ENCODE results near the gene CMSS1.

Gene CMSS1

GRCh38 chr3:100155128-100155527, 337.5 kb downstream of the CMSS1 start:
- Histone ChIP-seq H4K20me1 (ENCODE audit: insufficient read depth, low read length, poor library complexity, severe bottlenecking) (no peaks in the 10 kb centered on the region), H3K9ac (ENCODE audit: low read depth, low read length, poor library complexity, severe bottlenecking) (no peak overlapping the region), H3K27me3 (ENCODE audit: insufficient read depth, low read length, poor library complexity, severe bottlenecking) (no peaks in the 10 kb centered on the region), H3K79me2 (ENCODE audit: insufficient read depth, low read length) (no peaks in the 10 kb centered on the region), H3K4me2 (ENCODE audit: low read depth, low read length, poor library complexity, severe bottlenecking) (no peak overlapping the region), H3K9me3 (ENCODE audit: insufficient read depth, low read depth, low read length) (peaks cover 6% of the 10 kb centered on the region; the same call in 1 of the 2 replicates), H3K4me1 (ENCODE audit: insufficient read depth, low read length, poor library complexity, severe bottlenecking) (no peaks in the 10 kb centered on the region), H3K4me3 (ENCODE audit: low read length, poor library complexity, severe bottlenecking) (no peak overlapping the region), H3K36me3 (ENCODE audit: insufficient read depth, low read length) (peaks cover 6% of the 10 kb centered on the region), H2AFZ (ENCODE audit: low read length) (no peak overlapping the region), H3F3A (ENCODE audit: low read depth) (no peaks in the 10 kb centered on the region), H3K9me2 (replicated peaks; ENCODE audit: low read depth, low read length) (no peaks in the 10 kb centered on the region)
- TF ChIP-seq CTCF (conservative IDR thresholded peaks at IDR 0.05; ENCODE audit: low read length) (no peak), EZH2phosphoT487 (IDR thresholded peaks at IDR 0.05; ENCODE audit: borderline replicate concordance) (no peak)

GRCh38 chr3:100155590-100155989, 337.9 kb downstream of the CMSS1 start:
- H3K9me3 ChIP-seq (ENCODE audit: insufficient read depth, low read depth, low read length): peaks cover 6% of the 10 kb centered on the region; the same call in 1 of the 2 replicates
- H3K9me2 ChIP-seq (replicated peaks; ENCODE audit: low read depth, low read length): no peaks in the 10 kb centered on the region
- TF ChIP-seq EZH2phosphoT487 (IDR thresholded peaks at IDR 0.05; ENCODE audit: borderline replicate concordance) (no peak), CTCF (conservative IDR thresholded peaks at IDR 0.05; ENCODE audit: low read length) (no peak)
- H3K4me2 ChIP-seq (ENCODE audit: low read depth, low read length, poor library complexity, severe bottlenecking): no peak overlapping the region
- no peak overlapping the region for H3K9ac ChIP-seq (ENCODE audit: low read depth, low read length, poor library complexity, severe bottlenecking)
- no peaks in the 10 kb centered on the region for H4K20me1 ChIP-seq (ENCODE audit: insufficient read depth, low read length, poor library complexity, severe bottlenecking)
- H2AFZ ChIP-seq (ENCODE audit: low read length): no peak overlapping the region
- H3F3A ChIP-seq (ENCODE audit: low read depth): no peaks in the 10 kb centered on the region
- H3K79me2 ChIP-seq (ENCODE audit: insufficient read depth, low read length): no peaks in the 10 kb centered on the region
- H3K4me1 ChIP-seq (ENCODE audit: insufficient read depth, low read length, poor library complexity, severe bottlenecking): no peaks in the 10 kb centered on the region
- no peaks in the 10 kb centered on the region for H3K27me3 ChIP-seq (ENCODE audit: insufficient read depth, low read length, poor library complexity, severe bottlenecking)
- peaks cover 6% of the 10 kb centered on the region for H3K36me3 ChIP-seq (ENCODE audit: insufficient read depth, low read length)
- H3K4me3 ChIP-seq (ENCODE audit: low read length, poor library complexity, severe bottlenecking): no peak overlapping the region

GRCh38 chr3:100157685-100158084, 340.0 kb downstream of the CMSS1 start:
- H3K4me1 ChIP-seq (ENCODE audit: insufficient read depth, low read length, poor library complexity, severe bottlenecking): no peaks in the 10 kb centered on the region
- H3F3A ChIP-seq (ENCODE audit: low read depth): no peaks in the 10 kb centered on the region
- H3K4me3 ChIP-seq (ENCODE audit: low read length, poor library complexity, severe bottlenecking): no peak overlapping the region
- H3K79me2 ChIP-seq (ENCODE audit: insufficient read depth, low read length): no peaks in the 10 kb centered on the region
- no peaks in the 10 kb centered on the region for H4K20me1 ChIP-seq (ENCODE audit: insufficient read depth, low read length, poor library complexity, severe bottlenecking)
- H3K27me3 ChIP-seq (ENCODE audit: insufficient read depth, low read length, poor library complexity, severe bottlenecking): no peaks in the 10 kb centered on the region
- no peaks in the 10 kb centered on the region for H3K9me2 ChIP-seq (replicated peaks; ENCODE audit: low read depth, low read length)
- H3K9ac ChIP-seq (ENCODE audit: low read depth, low read length, poor library complexity, severe bottlenecking): no peak overlapping the region
- peaks cover 6% of the 10 kb centered on the region for H3K36me3 ChIP-seq (ENCODE audit: insufficient read depth, low read length)
- H3K9me3 ChIP-seq (ENCODE audit: insufficient read depth, low read depth, low read length): peaks cover 6% of the 10 kb centered on the region; the same call in 1 of the 2 replicates
- no peak overlapping the region for H3K4me2 ChIP-seq (ENCODE audit: low read depth, low read length, poor library complexity, severe bottlenecking)
- no peak for TF ChIP-seq CTCF (conservative IDR thresholded peaks at IDR 0.05; ENCODE audit: low read length)
- no peak for TF ChIP-seq EZH2phosphoT487 (IDR thresholded peaks at IDR 0.05; ENCODE audit: borderline replicate concordance)
- H2AFZ ChIP-seq (ENCODE audit: low read length): no peak overlapping the region

All from Loucy (cell line).